Measurements from ENCODE around the gene PPP6R2. TPM values are rescaled to one million over a fixed set of nuclear protein-coding genes. Genes with fewer than 3 reads are reported as not detected.

The PPP6R2 gene
- total RNA-seq, 3 donors from 2014 or later = 41.4 to 52.6 (median 43.3) TPM

DNA sequence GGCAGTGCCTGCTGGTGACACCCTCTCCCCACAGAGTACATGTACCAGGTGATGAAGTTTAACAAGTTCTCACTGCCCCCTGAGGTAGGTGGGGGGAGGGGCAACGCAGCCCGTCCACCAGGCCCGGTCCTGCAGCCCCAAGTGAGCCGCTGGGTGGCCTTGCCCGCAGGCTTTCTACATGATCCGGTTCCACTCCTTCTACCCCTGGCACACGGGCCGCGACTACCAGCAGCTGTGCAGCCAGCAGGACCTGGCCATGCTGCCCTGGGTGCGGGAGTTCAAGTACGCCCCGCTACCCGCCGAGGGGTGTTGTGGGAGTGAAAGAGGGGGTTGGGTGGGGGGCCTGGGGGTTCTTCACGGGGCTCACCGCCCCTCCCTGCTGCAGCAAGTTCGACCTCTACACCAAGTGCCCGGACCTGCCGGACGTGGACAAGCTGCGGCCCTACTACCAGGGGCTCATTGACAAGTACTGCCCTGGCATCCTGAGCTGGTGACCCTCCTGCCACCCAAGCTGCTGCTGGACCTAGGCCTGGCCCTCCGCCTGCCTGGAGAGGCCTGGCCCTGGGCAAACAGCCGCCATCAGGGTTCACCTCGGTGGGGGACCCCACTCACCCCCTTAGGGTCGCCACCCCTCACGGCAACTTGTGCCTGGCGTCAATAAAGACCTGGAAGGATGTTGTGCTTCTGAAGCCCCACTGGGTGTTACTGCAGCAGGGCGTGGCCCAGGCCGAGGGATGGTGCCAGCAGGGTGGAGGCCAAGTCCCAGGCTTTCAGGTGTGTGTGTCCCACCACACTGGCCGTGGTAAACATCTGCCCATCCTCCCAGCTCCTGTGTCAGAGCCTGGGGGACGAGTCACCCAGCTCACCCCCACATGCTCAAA lies 146.5 kb downstream of the PPP6R2 start:
- Mint-ChIP-seq H3K36me3 (ENCODE audit: insufficient read depth) (no peaks in the 10 kb centered on the region), H3K4me1 (ENCODE audit: low read depth) (peaks cover 9% of the 10 kb centered on the region), H3K9me3 (no peaks in the 10 kb centered on the region), H3K27me3 (ENCODE audit: low read depth) (peaks cover 1% of the 10 kb centered on the region), H3K4me3 (no peak overlapping the region)
- no peak for DNase-seq
- ATAC-seq = no peak

GRCh38 chr22:50490531-50491308 lies 147.6 kb downstream of the PPP6R2 start:
- ATAC-seq (peak; percentile 30 to 32), DNase-seq (no peak)
- peaks cover 7% of the 10 kb centered on the region for H3K4me1 Mint-ChIP-seq (ENCODE audit: low read depth)
- H3K36me3 Mint-ChIP-seq (ENCODE audit: insufficient read depth) = no peaks in the 10 kb centered on the region
- peaks cover 1% of the 10 kb centered on the region for H3K27me3 Mint-ChIP-seq (ENCODE audit: low read depth)
- no peaks in the 10 kb centered on the region for H3K9me3 Mint-ChIP-seq
- H3K4me3 Mint-ChIP-seq = peak overlapping the region; percentile 42

Other genes with a start within 250 kb of the PPP6R2 start
- gene PANX2, start 172.6 kb upstream of the PPP6R2 start, total RNA-seq = 1 to 10 TPM; 1.1 to 2.9 (median 1.4) TPM
- 10 to 100 TPM; 91.3 to 95.0 (median 93.4) TPM for gene TRABD, start 157.4 kb upstream of the PPP6R2 start, total RNA-seq
- gene SELENOO, start 142.3 kb upstream of the PPP6R2 start, total RNA-seq = 10 to 100 TPM; 24.4 to 27.9 (median 26.9) TPM
- 10 to 100 TPM; 44.5 to 50.6 (median 48.3) TPM for gene TUBGCP6, start 98.3 kb upstream of the PPP6R2 start, total RNA-seq
- 10 to 100 TPM; 45.1 to 50.6 (median 48.2) TPM for gene HDAC10, start 92.1 kb upstream of the PPP6R2 start, total RNA-seq
- 1 to 10 TPM; 3.3 to 4.3 (median 3.9) TPM for gene MAPK12, start 81.6 kb upstream of the PPP6R2 start, total RNA-seq
- 10 to 100 TPM in 1 of 3 donors, 1 to 10 TPM in 2; 9.4 to 10.1 (median 9.8) TPM for gene MAPK11, start 72.9 kb upstream of the PPP6R2 start, total RNA-seq
- gene PLXNB2, start 35.7 kb upstream of the PPP6R2 start, total RNA-seq = 1 to 10 TPM; 4.0 to 4.8 (median 4.7) TPM
- gene DENND6B, start 16.3 kb upstream of the PPP6R2 start, total RNA-seq = 1 to 10 TPM; 1.0 to 1.6 (median 1.3) TPM
- gene SBF1, start 131.7 kb downstream of the PPP6R2 start, total RNA-seq = 100 to 1,000 TPM; 128 to 130 (median 129) TPM
- gene ADM2, start 138.2 kb downstream of the PPP6R2 start, total RNA-seq = 1 to 10 TPM; 4.8 to 9.4 (median 8.2) TPM
- gene MIOX, start 143.5 kb downstream of the PPP6R2 start, total RNA-seq = under 1 TPM in 1 of 3 donors, not detected in 2; 0.30 TPM
- 10 to 100 TPM; 68.7 to 79.9 (median 72.2) TPM for gene LMF2, start 164.4 kb downstream of the PPP6R2 start, total RNA-seq
- 100 to 1,000 TPM; 152 to 175 (median 156) TPM for gene NCAPH2, start 164.9 kb downstream of the PPP6R2 start, total RNA-seq
- gene SCO2, start 182.3 kb downstream of the PPP6R2 start, total RNA-seq = 10 to 100 TPM; 12.7 to 14.4 (median 14.2) TPM
- 100 to 1,000 TPM in 1 of 3 donors, 10 to 100 TPM in 2; 64.4 to 103 (median 66.1) TPM for gene TYMP, start 186.7 kb downstream of the PPP6R2 start, total RNA-seq
- 1 to 10 TPM; 5.4 to 7.4 (median 6.4) TPM for gene KLHDC7B, start 202.6 kb downstream of the PPP6R2 start, total RNA-seq
- not detected for gene SYCE3, start 219.6 kb downstream of the PPP6R2 start, total RNA-seq
- gene CPT1B, start 235.1 kb downstream of the PPP6R2 start, total RNA-seq = 10 to 100 TPM; 30.0 to 38.3 (median 32.7) TPM
- 10 to 100 TPM; 56.1 to 63.2 (median 60.7) TPM for gene CHKB, start 239.5 kb downstream of the PPP6R2 start, total RNA-seq

Measured in activated T-cell treated with anti-CD3 and anti-CD28 coated beads, Interleukin-2, amount 50 U/mL, for 4 hours (primary cell).